GM15510 (cell line): Measurements from ENCODE around the gene RHBDF2.

Experiments
- POLR2A ChIP-seq: IDR thresholded peaks from 3 replicates; pipeline ENCODE4 v1.6.1; 2011; ENCODE audit warnings: borderline replicate concordance; ENCODE audit not compliant: insufficient read length; ENCODE audit errors: extremely low read depth

Gene RHBDF2

GRCh38 chr17:76501018-76501826, at the start of gene RHBDF2:
TSS of gene RHBDF2 (minus strand) at chr17:76501423. CDS start at chr17:76481524, 19,899 bp downstream.
- peak; percentile 96 for TF ChIP-seq POLR2A

- no peak for TF ChIP-seq POLR2A
Observed at GRCh38 chr17:76549539-76549938, 48.3 kb upstream of the RHBDF2 start.

- no peak for TF ChIP-seq POLR2A
Observed at GRCh38 chr17:76549215-76549518, 47.9 kb upstream of the RHBDF2 start.

GRCh38 chr17:76548378-76549214, 47.4 kb upstream of the RHBDF2 start:
- TF ChIP-seq POLR2A = no peak

GRCh38 chr17:76547642-76548202, 46.5 kb upstream of the RHBDF2 start:
- TF ChIP-seq POLR2A = no peak

GRCh38 chr17:76547183-76547641, 46.0 kb upstream of the RHBDF2 start:
- TF ChIP-seq POLR2A = no peak

- no peak for TF ChIP-seq POLR2A
Observed at GRCh38 chr17:76546556-76547182, 45.4 kb upstream of the RHBDF2 start.

GRCh38 chr17:76545918-76546555, 44.8 kb upstream of the RHBDF2 start:
- TF ChIP-seq POLR2A = no peak

GRCh38 chr17:76544546-76545365, 43.5 kb upstream of the RHBDF2 start:
- TF ChIP-seq POLR2A = no peak

- no peak for TF ChIP-seq POLR2A
Observed at GRCh38 chr17:76543826-76544545, 42.8 kb upstream of the RHBDF2 start.

GRCh38 chr17:76543482-76543825, 42.2 kb upstream of the RHBDF2 start:
- TF ChIP-seq POLR2A = no peak

- no peak for TF ChIP-seq POLR2A
Observed at GRCh38 chr17:76542984-76543383, 41.8 kb upstream of the RHBDF2 start.

- no peak for TF ChIP-seq POLR2A
Observed at GRCh38 chr17:76542566-76542971, 41.3 kb upstream of the RHBDF2 start.
